Measurements from ENCODE around the gene NBEA.

NBEA gene

GRCh38 chr13:35478271-35479037 lies 536.4 kb downstream of the NBEA start:
- no peak for DNase-seq

- DNase-seq = no peak
Observed at GRCh38 chr13:35479038-35479492, 537.0 kb downstream of the NBEA start.

GRCh38 chr13:35479706-35480105 lies 537.6 kb downstream of the NBEA start:
- DNase-seq = no peak

- DNase-seq = no peak
Observed at GRCh38 chr13:35480346-35480745, 538.3 kb downstream of the NBEA start.

GRCh38 chr13:35481777-35482176 lies 539.7 kb downstream of the NBEA start:
- no peak for DNase-seq

- no peak for DNase-seq
Observed at GRCh38 chr13:35482527-35482926, 540.5 kb downstream of the NBEA start.

GRCh38 chr13:35483761-35484160 lies 541.7 kb downstream of the NBEA start:
- no peak for DNase-seq

- DNase-seq = peak; percentile 61
Observed at GRCh38 chr13:35484384-35484783, 542.3 kb downstream of the NBEA start.

- DNase-seq = peak; percentile 69
Observed at GRCh38 chr13:35485424-35485823, 543.4 kb downstream of the NBEA start.

- DNase-seq = peak; percentile 91
Observed at GRCh38 chr13:35489050-35489449, 547.0 kb downstream of the NBEA start.

- DNase-seq = no peak
Observed at GRCh38 chr13:35496006-35496405, 553.9 kb downstream of the NBEA start.

GRCh38 chr13:35496761-35497386 lies 554.8 kb downstream of the NBEA start:
- DNase-seq = no peak

GRCh38 chr13:35498231-35498630 lies 556.2 kb downstream of the NBEA start:
- no peak for DNase-seq

GRCh38 chr13:35499196-35499662 lies 557.2 kb downstream of the NBEA start:
- peak; percentile 68 for DNase-seq

GRCh38 chr13:35499676-35500075 lies 557.6 kb downstream of the NBEA start:
- DNase-seq = no peak

GRCh38 chr13:35500144-35500543 lies 558.1 kb downstream of the NBEA start:
- DNase-seq = no peak

GRCh38 chr13:35501661-35502235 lies 559.7 kb downstream of the NBEA start:
- DNase-seq = no peak

GRCh38 chr13:35502456-35502855 lies 560.4 kb downstream of the NBEA start:
- DNase-seq = no peak

GRCh38 chr13:35512271-35512920 lies 570.3 kb downstream of the NBEA start:
- DNase-seq = no peak

- DNase-seq = peak; percentile 95
Observed at GRCh38 chr13:35514061-35514477, 572.0 kb downstream of the NBEA start.

- peak; percentile 31 for DNase-seq
Observed at GRCh38 chr13:35514801-35515502, 572.9 kb downstream of the NBEA start.

- DNase-seq = no peak
Observed at GRCh38 chr13:35518337-35518946, 576.4 kb downstream of the NBEA start.

Data from NCI-H446 treated with DMSO at 0.1 percent for 48 hours (cell line).